Urothelium cell line (cell line): ENCODE data around the gene ZBTB25.
A peak's percentile ranks its signal among the peaks of the same experiment; 100 is the strongest.

Experiments
- DNase-seq: peaks from one replicate; pipeline ENCODE4 v3.0.0; 2011; ENCODE audit warnings: low spot score, mixed read lengths
- FAIRE-seq: peaks from 2 replicates; lab custom pipeline; 2011; peaks lifted over from hg19 to GRCh38; lab: Jason Lieb, UNC

ZBTB25 gene

GRCh38 chr14:64444984-64445845 is 58.4 kb downstream of the ZBTB25 start:
- peak; percentile 32 for FAIRE-seq
- no peak for DNase-seq

DNA sequence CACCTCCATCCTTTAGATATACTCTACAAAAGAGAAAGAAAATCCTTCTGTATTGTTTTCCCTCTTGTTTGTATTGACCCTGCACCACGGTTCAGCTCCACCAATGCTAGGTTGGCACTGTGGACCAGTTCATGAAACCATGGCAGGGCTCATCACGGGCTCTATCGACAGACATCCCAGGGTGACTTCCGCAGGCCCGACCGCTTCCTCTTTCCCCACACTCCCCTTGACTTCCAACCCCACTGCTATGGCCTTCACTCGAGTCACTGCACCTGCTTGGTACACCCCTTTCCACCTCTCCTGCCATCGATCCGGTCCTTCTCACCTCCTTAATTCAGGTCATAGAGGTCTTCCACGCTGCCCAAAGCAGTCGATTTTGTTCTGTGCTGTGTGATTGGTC is 59.5 kb downstream of the ZBTB25 start:
- FAIRE-seq: no peak
- no peak for DNase-seq

DNA sequence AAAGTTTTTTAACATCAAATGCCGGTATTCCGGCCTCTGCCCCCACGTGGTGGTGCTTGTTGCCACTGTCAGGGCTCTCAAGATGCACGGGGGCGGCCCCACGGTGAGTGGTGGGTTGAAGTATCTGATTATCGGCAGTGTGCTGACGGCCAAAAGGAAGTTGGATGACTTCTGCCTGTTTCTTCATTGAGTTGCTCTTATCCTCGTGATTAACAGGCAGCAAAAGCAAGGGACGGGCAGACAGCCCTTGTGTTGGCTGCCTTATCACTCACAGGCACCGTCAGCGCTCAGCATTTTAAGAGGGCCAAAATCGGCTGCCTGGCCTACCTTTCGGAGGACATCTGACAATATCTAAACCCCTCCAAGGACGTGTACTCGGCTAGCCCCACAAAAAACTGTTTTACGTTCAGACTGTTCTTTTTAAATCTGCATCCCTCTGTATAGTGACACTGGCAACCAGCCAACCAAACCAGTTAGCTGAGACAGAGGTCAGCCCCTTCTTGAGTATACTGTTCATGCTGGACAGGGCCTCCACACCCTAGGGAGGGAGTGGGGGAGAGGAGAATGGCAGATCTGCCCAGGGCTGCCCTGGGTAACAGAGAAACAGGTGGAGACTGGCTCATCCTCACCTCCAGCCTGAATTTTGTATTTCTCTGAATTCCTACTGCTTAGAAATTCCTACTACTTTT is 61.2 kb downstream of the ZBTB25 start:
- DNase-seq (no peak), FAIRE-seq (no peak)

DNA sequence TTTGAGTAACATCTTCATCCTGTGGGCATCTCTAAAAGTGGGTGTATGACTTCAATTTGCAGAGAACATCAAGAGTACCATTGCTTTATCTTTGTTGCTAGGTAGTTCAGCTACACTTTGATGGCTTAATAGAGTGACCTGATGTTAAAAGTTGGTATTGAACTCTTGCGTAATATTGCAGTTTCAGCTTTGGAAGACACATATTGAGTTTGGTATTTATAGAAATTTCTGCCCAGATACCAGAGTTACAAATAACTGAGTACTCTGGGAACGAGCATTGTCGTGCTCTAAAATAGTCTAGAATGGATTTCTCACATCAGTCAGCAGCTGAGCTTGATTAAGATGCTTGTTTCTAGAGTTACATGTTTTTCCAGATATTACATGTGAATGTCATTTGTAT is 63.1 kb downstream of the ZBTB25 start:
- FAIRE-seq (no peak), DNase-seq (no peak)

GRCh38 chr14:64439141-64439540 is 64.5 kb downstream of the ZBTB25 start:
- FAIRE-seq (no peak), DNase-seq (no peak)

GRCh38 chr14:64438181-64438841 is 65.3 kb downstream of the ZBTB25 start:
- DNase-seq (peak; percentile 91), FAIRE-seq (peak; percentile 53)

- FAIRE-seq (no peak), DNase-seq (no peak)
Measured at GRCh38 chr14:64434528-64434927, 69.1 kb downstream of the ZBTB25 start.

DNA sequence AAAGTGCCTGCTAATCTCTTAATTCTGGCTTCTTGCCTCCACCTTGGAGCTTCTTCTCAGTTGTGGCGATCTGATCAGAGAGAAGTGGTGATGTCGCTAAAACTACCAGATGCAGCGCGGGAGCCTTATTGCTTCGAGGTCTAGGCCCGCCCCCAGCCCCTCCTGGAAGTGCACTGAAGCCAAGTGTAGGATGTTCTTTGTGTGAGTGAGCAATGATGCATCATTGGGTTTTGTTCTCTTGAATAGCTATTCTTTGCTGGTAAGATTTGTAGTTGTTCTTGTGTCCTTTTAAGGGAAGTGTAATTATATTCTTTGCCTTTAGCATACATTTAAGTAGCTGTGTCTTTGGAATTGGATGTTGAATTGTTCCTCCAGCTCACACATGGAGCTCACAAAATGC is 79.7 kb downstream of the ZBTB25 start:
- DNase-seq (no peak), FAIRE-seq (no peak)

- FAIRE-seq (peak; percentile 90), DNase-seq (no peak)
Measured at GRCh38 chr14:64422756-64423155, 80.9 kb downstream of the ZBTB25 start.

GRCh38 chr14:64422005-64422404 is 81.6 kb downstream of the ZBTB25 start:
- FAIRE-seq (peak; percentile 72), DNase-seq (no peak)

DNA sequence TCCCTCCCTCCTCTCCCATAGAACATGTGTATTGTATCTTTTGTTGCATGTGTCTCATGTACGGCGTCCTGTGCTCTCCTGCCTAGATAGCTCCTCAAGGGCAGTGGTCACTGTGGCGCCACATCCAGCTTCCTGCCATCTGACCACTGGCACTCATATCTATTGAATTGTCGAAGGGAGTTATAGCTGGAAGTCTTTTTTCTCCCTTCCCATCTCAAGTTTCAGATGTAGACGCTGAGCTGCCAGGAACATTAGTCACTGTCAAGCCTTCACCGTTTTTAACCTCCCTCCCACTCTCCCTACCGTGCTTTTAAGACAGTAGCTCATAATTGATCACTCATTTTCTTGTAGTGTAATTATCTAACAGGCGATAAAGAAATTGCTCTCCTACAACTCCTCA is 82.5 kb downstream of the ZBTB25 start:
- DNase-seq (peak; percentile 87), FAIRE-seq (no peak)

GRCh38 chr14:64419003-64419402 is 84.6 kb downstream of the ZBTB25 start:
- no peak for DNase-seq
- FAIRE-seq: no peak

DNA sequence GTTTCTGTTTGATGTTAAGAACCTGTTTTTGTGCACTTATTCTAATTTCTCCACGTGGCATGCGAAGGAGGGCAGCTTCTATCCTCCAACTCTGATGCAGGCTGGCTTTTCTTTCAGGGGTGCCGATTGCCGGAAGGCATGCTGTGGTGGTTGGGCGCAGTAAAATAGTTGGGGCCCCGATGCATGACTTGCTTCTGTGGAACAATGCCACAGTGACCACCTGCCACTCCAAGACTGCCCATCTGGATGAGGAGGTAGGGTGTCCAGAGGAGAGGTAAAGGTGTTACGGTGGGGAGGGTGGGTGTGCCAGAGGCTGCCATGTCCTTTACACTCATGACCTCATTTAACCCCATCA is 85.9 kb downstream of the ZBTB25 start:
- FAIRE-seq: peak; percentile 27
- DNase-seq: no peak

DNA sequence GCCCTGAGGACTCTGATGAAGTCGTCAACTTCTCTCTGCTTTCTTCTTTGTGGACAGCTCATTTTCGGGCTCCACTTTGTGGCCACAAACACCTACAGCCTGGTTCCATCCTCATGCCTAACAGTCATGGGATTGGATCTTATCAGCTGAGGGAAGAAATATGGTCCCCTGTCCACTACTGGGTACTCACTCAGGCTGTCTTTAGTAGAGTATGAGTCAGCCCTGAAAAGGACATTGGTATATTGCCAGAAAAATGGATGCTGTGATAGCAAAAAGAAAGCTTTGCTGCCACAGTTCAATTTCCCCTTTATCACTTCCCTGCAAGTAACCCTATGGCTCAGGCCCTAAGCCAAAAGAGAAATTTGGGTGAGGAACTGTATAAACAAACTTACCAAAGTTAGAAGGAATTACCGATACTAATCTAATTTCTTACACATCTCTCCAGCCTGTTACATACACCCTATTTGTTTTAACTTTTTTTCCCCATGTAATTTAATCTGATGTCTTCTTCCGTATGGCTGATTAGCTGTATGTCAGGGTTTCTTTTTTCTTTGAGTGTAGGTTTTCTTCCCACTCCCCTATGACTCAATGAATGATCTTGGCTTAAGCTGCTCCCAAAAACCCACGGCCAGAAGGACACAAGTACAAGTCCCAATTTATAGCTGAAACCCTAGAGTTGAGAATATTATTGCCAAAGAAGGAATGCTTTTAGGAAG is 86.4 kb downstream of the ZBTB25 start:
- DNase-seq (no peak), FAIRE-seq (no peak)

- DNase-seq (no peak), FAIRE-seq (no peak)
Measured at GRCh38 chr14:64416348-64416932, 87.2 kb downstream of the ZBTB25 start.

DNA sequence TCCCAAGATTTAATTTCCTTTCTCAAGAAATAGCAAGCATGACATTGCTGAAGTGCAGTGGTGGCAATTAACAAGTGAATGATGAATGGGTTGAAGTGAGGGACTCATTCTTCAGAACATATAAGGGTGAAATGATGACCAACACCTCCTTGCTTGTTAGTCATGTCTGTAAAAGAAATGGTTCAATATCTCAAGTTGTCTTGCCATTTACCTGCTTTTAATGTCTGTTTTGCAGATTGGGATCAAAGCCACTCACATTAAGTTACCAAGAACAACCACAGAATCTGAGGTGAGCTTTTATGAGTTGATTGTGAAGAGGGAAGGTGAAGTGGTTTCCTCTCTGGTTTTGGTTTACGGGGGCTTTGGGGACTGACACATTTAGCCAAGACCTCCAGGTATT is 91.4 kb downstream of the ZBTB25 start:
- FAIRE-seq (no peak), DNase-seq (no peak)

- FAIRE-seq (no peak), DNase-seq (no peak)
Measured at GRCh38 chr14:64411001-64411400, 92.6 kb downstream of the ZBTB25 start.

DNA sequence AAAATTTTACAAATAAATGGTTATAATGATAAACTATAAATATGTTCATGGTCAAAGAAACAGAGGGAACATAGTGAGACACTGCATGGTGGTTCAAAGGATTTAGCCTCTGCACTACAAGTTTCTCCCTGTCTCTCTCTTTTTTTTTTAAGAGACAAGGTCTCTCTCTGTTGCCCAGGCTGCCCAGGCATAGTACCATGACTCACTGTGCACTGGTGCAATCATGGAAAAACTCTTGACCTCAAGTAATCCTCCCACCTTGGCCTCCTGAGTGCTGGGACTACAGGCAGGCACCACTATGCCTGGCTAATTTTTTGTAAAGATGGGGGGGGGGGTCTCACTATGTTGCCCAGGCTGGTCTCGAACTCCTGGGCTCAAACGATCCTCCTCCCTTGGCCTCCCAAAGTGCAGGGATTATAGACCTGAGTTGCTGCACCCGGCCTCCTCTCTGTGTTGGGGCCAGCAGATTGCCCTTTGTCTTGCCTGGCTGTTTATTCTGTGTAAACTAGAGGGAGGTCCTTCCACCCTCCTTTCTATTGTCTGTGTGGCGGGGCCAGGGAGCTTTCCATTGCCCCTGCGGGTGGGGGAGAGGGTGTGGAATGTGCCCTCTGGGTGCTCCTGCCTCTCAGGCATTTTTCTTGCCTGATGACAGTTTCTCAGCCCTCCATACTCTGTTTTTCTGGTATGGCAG is 93.4 kb downstream of the ZBTB25 start:
- no peak for FAIRE-seq
- DNase-seq: peak; percentile 85

- DNase-seq: no peak
- no peak for FAIRE-seq
Measured at GRCh38 chr14:64409126-64409920, 94.3 kb downstream of the ZBTB25 start.
